ENCODE measurements around the gene IRX6. TPM values are rescaled to one million over a fixed set of nuclear protein-coding genes. Genes with fewer than 3 reads are reported as not detected.

Gene IRX6
- total and polyA plus RNA-seq, 2 donors from 2014 or later, result 0.62 to 1.2 TPM

- no peaks in the 10 kb centered on the region for H3K27me3 ChIP-seq (ENCODE audit: control insufficient read depth, insufficient read depth, low read length)
- no peak overlapping the region for H3K27ac ChIP-seq (ENCODE audit: low read depth in 2 of 2, low read length in 2 of 2)
- H3K4me1 ChIP-seq (ENCODE audit: control insufficient read depth in 2 of 3, insufficient read depth in 2 of 3, low read depth in 1 of 3, low read length in 3 of 3), result no peaks in the 10 kb centered on the region
- intact Hi-C loops (cut with DNase I), result no loop called here
- no peak for DNase-seq
- no peak overlapping the region for H3K9ac ChIP-seq (ENCODE audit: low read length in 3 of 3)
- H3K9me3 ChIP-seq (ENCODE audit: control insufficient read depth in 2 of 3, insufficient read depth in 1 of 3, low read length in 3 of 3), result no peaks in the 10 kb centered on the region
- FAIRE-seq, result no peak
- no peak for TF ChIP-seq CTCF (IDR thresholded peaks at IDR 0.05; ENCODE audit: borderline replicate concordance, extremely low read depth, insufficient read depth)
- no peak overlapping the region for H3K4me3 ChIP-seq (ENCODE audit: low read length in 3 of 3)
- H3K36me3 ChIP-seq (ENCODE audit: control insufficient read depth in 2 of 3, insufficient read depth in 3 of 3, low read length in 3 of 3), result no peaks in the 10 kb centered on the region
These were observed 27.9 kb downstream of the IRX6 start for GRCh38 chr16:55351936-55352335.

DNA sequence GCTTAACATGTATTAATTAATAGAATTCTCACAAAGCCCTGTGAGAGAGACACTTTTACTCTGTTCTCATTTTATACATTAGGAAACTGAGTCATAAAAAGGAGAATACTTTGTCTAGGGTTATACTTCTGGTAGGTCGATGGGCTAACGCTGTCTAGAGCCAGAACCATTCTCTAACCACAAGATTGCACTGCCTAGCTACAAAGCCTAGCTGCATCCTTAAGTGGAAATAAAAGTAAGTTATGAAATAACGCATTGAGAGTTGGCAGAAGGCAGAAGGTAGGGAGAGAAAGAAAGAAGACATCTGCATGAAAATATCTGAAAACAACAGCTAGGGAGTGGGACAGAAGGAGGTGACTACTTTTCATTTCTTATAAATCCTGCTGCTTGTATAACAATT lies 33.2 kb downstream of the IRX6 start:
- H3K4me3 ChIP-seq (ENCODE audit: low read length in 3 of 3), result no peak overlapping the region
- H3K36me3 ChIP-seq (ENCODE audit: control insufficient read depth in 2 of 3, insufficient read depth in 3 of 3, low read length in 3 of 3), result no peaks in the 10 kb centered on the region
- DNase-seq (no peak), FAIRE-seq (no peak)
- no peak for TF ChIP-seq CTCF (IDR thresholded peaks at IDR 0.05; ENCODE audit: borderline replicate concordance, extremely low read depth, insufficient read depth)
- no peaks in the 10 kb centered on the region for H3K27me3 ChIP-seq (ENCODE audit: control insufficient read depth, insufficient read depth, low read length)
- H3K9ac ChIP-seq (ENCODE audit: low read length in 3 of 3), result no peak overlapping the region
- no peaks in the 10 kb centered on the region for H3K9me3 ChIP-seq (ENCODE audit: control insufficient read depth in 2 of 3, insufficient read depth in 1 of 3, low read length in 3 of 3)
- no peak overlapping the region for H3K27ac ChIP-seq (ENCODE audit: low read depth in 2 of 2, low read length in 2 of 2)
- no peaks in the 10 kb centered on the region for H3K4me1 ChIP-seq (ENCODE audit: control insufficient read depth in 2 of 3, insufficient read depth in 2 of 3, low read depth in 1 of 3, low read length in 3 of 3)
- intact Hi-C loops (cut with DNase I), result no loop called here

GRCh38 chr16:55359946-55360345 lies 35.9 kb downstream of the IRX6 start:
- no peak for FAIRE-seq
- intact Hi-C loops (cut with DNase I), result no loop called here

More at GRCh38 chr16:55359946-55360345, 35.9 kb downstream of the IRX6 start:
- Histone ChIP-seq H3K4me1 (ENCODE audit: control insufficient read depth in 2 of 3, insufficient read depth in 2 of 3, low read depth in 1 of 3, low read length in 3 of 3) (no peaks in the 10 kb centered on the region), H3K36me3 (ENCODE audit: control insufficient read depth in 2 of 3, insufficient read depth in 3 of 3, low read length in 3 of 3) (no peaks in the 10 kb centered on the region), H3K27ac (ENCODE audit: low read depth in 2 of 2, low read length in 2 of 2) (no peak overlapping the region), H3K27me3 (ENCODE audit: control insufficient read depth, insufficient read depth, low read length) (no peaks in the 10 kb centered on the region), H3K9ac (ENCODE audit: low read length in 3 of 3) (no peak overlapping the region), H3K4me3 (ENCODE audit: low read length in 3 of 3) (no peak overlapping the region), H3K9me3 (ENCODE audit: control insufficient read depth in 2 of 3, insufficient read depth in 1 of 3, low read length in 3 of 3) (no peaks in the 10 kb centered on the region)
- DNase-seq, result no peak
- no peak for TF ChIP-seq CTCF (IDR thresholded peaks at IDR 0.05; ENCODE audit: borderline replicate concordance, extremely low read depth, insufficient read depth)
